HG02973 (cell line): ENCODE measurements around the gene ADSS1.
"Not testable (repeated sequence)": the region's sequence is repeated elsewhere in the genome, so short reads cannot be mapped to it uniquely, and the experiment has no call there.

ENCODE experiments used
- ATAC-seq: cut with Tn5 transposase; IDR thresholded peaks from one replicate; pipeline ENCODE4 v1.9.1; 2021; ENCODE audit warnings: moderate library complexity; ENCODE audit not compliant: unreplicated experiment

The ADSS1 gene

GRCh38 chr14:104714066-104714465 lies 10.0 kb upstream of the ADSS1 start:
- ATAC-seq = no peak

DNA sequence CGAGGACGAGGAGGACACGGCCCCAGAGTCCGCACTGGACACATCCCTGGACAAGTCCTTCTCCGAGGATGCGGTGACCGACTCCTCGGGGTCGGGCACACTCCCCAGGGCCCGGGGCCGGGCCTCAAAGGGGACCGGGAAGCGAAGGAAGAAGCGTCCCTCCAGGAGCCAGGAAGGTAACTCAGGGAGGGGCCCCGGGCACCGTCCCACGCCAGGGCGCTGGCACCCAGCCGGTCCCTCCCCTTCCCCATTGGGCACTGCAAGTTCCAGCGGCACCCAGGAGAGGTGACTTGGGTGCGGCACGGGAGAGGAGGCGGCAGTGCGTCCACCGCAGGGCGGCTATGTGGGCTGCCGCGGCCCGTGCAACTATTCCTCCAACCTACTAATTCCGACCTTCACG lies 9.3 kb upstream of the ADSS1 start:
- no peak for ATAC-seq

DNA sequence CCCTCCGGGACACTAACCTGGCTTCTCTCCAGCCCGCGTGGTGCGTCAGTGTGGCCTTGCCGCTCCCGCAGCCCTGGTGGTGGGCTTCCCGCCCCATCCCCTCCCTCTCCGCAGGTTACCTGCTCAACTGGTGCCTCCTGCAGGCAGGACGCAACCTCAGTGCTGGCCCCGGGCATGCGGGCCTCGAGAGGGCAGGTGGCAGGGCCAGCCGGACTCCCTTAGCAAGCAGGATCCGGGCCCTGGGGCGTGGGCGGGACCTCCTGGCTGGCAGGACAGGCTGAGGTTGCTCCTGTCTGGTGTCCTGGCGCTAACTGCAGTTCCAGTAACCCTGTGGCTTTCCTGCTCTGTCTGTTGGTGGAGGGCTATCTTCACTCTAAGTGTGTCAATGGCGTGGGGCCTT lies 8.6 kb upstream of the ADSS1 start:
- ATAC-seq = no peak

DNA sequence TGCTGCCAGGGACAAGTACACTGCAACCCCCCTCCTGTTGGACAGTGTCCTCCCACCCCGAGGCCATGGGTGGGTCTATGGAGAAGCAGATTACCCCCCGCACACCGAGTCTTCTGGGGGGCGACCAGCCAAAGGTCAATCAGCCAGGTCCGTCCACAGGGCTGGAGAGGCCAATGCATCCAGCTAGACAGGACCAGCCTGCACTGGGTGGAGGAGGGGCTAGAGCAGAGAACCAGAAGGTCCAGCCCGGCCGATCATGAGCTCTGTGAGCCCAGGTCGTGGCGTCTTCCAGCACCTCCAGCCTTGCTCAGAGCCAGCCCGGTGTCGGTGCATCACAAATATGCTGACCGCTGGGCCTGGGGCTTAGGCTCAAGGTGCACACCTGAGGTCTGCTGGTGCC lies 8.2 kb upstream of the ADSS1 start:
- no peak for ATAC-seq

DNA sequence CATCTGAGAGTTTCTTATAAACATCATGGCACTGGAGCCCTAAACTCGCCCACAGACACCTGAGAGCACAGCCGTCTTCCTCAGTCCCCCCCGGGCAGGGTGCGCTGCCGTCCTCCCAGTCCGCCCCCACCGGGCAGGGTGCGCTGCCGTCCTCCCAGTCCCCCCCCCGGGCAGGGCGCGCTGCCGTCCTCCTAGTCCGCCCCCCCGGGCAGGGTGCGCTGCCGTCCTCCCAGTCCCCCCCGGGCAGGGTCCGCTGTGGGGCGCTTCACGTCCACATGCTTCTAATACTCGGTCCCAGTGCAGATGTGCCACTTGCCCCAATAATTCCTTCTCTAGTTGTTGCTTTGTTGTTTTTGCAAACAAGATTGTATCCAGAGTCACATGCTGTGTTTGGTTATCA lies 6.9 kb upstream of the ADSS1 start:
- no peak for ATAC-seq

DNA sequence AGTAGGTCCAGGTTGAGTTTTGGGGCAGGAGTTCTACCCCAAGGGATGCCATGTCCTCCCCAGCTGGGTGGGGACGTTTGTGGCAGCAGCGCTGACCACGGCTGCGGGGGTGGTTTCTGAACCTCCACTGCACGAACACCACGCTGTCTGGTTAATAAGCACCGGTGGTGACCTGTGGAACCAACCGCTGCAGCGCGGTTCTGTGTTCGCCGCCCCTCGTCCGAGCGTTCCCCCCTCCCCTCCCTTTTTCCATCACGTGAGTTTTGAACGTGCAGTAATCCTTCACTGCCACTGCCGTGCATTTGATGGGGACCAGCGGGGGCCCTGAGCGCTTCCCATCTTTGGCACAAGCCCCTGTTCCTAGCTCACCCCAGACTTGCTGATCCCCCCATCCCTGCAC lies 6.4 kb upstream of the ADSS1 start:
- no peak for ATAC-seq

GRCh38 chr14:104718147-104718546 lies 5.9 kb upstream of the ADSS1 start:
- no peak for ATAC-seq

DNA sequence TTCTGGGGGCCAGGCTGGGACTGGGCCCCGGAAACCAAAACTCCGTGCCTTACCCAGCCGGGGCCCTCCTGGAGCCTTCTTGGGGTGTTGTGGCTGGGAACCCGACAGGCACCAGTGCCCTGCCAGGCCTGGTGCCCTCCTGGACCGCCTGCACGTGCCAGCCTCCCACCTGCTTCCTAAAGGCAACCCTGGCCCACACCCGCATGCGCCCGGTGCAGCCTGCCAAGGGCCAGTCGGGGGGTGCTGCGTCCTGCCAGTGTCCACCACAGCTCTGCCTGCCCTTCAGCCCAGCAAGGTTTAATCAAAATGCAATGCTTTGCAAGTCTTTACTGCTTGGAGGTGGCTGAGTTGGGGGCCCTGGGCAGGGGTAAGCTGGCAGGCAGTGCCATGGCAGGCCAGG lies 5.2 kb upstream of the ADSS1 start:
- ATAC-seq = no peak

- no peak for ATAC-seq
These were observed 4.7 kb upstream of the ADSS1 start for GRCh38 chr14:104719343-104719742.

DNA sequence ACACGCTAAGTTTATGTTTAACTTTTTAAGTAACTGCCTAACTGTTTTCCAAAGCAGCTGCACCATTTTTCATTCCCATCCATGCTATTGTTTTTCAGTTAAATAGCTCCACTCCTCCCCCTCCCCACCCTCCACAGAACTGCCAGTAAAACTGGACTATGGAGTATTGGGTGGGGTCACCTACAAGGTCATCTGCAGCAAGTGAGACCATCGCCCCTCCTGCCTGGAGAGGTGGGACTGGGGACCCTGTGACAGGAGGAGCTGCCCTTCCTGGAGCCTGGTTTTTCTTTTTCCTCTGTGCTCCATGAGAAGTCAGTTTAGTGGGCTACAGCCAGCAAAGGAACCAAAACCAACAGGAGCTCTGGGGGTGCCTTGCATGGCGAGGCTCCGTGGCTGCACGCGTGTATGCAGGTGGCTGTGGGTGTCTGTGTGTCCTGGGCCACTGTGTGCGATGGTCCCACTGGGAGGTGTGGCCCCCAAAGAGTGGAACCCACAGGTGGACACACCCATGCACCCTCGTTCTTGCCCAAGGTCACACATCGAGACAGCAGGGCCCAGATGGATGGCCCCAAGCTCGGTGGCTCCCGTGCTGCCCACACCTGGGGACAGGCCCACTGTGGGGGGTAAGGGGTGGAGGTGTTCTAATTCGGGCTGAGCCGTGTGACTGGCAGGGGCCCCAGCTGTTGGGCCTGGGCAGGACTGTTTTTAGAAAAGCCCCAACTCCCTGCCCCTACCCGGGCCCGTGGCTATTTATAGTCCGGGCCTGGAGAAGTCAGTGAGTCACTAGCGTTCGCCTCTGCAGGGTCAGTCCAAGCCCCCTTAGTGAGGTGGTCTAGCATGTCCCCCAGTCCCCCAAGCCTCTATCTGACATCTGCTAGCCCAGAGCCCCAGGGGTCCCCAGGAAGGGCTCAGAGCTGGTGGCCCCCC lies 2.3 kb upstream of the ADSS1 start:
- ATAC-seq = no peak

- ATAC-seq = no peak
These were observed 935 bp upstream of the ADSS1 start for GRCh38 chr14:104722938-104723650.

GRCh38 chr14:104724407-104724980 lies 465 bp downstream of the ADSS1 start:
- ATAC-seq = no peak

- ATAC-seq = no peak
These were observed 1.1 kb downstream of the ADSS1 start for GRCh38 chr14:104724981-104725771.

DNA sequence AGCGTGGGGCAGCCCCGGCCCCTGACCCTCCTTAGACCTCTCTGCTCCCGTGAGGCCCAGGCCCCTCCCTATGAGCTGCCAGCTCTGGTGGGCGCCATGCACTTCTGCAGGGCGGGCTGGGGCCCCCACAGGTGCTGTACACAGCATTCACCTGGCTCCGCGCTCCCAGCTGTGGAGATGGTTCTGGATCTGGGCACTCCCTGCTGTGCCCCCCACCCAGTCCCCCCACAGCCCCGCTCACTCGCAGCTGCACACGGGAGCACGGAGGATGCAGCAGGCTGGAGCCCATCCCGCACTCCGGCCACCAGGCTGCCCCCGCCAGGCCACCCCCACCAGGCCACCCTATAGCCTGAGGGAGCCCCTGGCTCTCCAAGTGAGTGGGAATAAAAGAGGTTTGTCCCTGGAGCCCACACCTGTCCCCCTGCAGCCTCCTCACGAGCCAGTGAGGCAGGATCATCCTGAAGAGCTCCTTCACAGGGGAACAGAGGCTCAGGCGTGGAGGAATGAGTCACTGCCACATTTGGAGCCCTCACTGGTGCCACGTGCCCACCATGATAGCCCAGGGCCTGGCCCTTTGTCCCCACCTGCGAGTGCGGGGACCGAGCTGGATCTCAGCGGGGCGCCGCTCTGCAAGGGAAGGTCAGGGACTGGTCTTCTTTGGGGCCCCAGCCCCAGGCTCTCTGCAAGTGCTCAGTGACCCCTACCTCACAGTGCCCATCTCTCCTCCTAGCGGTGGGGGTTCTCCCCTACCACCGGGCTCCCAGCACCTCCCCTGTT lies 1.9 kb downstream of the ADSS1 start:
- no peak for ATAC-seq

DNA sequence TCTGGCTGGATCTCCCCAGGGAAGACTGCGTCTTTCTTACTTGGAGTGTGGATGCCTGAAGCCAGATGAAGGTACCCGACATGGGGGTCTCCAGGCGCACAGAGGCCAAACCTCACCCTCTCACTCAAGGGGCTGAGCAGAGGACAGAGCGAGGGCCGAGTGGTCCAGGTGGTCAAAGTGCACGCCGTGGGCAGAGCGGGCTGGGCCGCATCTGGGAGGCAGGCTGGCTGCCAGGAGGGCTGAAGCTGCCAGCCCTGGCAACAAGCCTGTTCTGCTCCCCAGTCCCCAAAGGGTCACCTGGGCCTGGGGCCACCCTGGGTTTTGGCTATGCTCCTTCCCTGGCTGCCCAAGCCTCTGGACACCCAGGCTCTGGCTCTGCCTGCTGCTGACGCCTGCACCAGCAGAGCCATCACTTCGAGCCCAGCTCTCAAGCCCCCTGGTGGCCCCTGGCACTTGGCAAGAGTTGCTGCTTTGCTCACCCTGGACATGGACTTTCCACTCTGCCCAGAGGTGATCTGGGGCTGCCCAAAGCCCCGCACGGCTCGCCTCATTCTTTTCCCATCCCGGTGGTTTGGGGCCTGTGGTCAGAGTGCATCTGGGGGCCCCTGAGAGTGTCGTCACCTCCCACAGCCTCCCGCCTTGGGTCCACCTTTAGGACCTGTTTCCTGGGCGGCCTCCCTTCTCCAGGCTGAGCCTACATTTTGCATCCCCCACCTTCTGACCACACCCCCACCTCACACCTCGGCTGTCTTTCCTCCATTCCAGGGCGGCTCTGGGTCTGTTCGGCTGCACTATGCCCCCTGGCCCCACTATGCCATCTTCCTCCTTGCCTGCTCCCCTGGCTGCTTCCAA lies 2.8 kb downstream of the ADSS1 start:
- no peak for ATAC-seq

- no peak for ATAC-seq
These were observed 4.6 kb downstream of the ADSS1 start for GRCh38 chr14:104728631-104729030.

- ATAC-seq = not testable (repeated sequence)
These were observed 5.3 kb downstream of the ADSS1 start for GRCh38 chr14:104729176-104729834.

- ATAC-seq = no peak
These were observed 5.8 kb downstream of the ADSS1 start for GRCh38 chr14:104729835-104730181.

GRCh38 chr14:104730487-104730886 lies 6.5 kb downstream of the ADSS1 start:
- ATAC-seq = no peak
